ENCODE measurements around the gene LRRC56. TPM values are rescaled to one million over a fixed set of nuclear protein-coding genes. Genes with fewer than 3 reads are reported as not detected.
A peak's percentile ranks its signal among the peaks of the same experiment; 100 is the strongest.

LRRC56 gene
- total and polyA plus RNA-seq, 2 donors from 2014 or later = 1.2 to 7.7 TPM

DNA sequence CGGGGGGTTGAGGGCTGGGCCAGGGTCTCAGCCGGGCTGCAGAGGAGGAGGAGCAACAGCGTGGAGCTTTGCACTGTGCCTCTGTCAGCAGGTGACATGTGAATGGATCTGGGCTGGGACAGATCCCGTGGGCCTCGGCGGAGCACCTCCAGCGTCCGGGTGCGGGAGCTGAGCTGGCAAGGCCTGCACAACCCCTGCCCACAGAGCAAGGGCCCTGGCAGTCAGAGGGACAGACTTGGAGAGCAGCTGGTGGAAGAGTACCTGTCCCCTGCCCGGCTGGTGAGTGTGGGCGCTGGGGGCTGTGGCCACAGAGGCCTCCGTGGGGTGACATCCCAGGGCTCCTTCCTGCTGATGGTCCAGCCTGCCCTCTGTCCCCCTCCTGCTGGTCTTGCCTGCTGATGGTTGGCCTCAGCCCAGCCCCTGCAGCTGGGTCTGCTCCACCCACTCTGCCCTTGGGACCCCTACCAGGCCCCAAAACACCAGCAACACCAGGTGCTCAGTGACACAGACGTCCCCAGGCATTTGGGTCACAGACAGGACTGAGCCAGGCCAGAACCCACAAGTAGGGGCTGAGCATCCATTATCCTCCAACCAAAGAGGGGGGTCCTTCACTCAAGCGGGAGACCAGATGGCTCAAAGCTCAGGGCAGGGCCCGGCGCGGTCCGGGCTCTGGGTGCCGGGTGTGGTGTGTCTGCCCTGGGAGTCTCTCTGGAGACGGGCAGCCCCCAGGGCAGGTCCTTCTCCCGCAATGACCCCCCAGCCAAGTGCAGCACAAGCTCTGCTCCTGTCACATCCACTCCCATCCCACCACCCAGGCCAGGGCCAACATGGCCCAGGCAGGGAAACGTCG, 3.5 kb downstream of the LRRC56 start:
- H3K27me3 ChIP-seq (ENCODE audit: control insufficient read depth, insufficient read depth, low read length) = no peaks in the 10 kb centered on the region
- peaks cover 0 to 14% (median 0%) of the 10 kb centered on the region in 3 donors for H3K4me1 ChIP-seq (ENCODE audit: control insufficient read depth in 2 of 3, insufficient read depth in 2 of 3, low read depth in 1 of 3, low read length in 3 of 3)
- H3K9me3 ChIP-seq (ENCODE audit: control insufficient read depth in 2 of 3, insufficient read depth in 1 of 3, low read length in 3 of 3) = no peaks in the 10 kb centered on the region
- TF ChIP-seq, protein P1, sequence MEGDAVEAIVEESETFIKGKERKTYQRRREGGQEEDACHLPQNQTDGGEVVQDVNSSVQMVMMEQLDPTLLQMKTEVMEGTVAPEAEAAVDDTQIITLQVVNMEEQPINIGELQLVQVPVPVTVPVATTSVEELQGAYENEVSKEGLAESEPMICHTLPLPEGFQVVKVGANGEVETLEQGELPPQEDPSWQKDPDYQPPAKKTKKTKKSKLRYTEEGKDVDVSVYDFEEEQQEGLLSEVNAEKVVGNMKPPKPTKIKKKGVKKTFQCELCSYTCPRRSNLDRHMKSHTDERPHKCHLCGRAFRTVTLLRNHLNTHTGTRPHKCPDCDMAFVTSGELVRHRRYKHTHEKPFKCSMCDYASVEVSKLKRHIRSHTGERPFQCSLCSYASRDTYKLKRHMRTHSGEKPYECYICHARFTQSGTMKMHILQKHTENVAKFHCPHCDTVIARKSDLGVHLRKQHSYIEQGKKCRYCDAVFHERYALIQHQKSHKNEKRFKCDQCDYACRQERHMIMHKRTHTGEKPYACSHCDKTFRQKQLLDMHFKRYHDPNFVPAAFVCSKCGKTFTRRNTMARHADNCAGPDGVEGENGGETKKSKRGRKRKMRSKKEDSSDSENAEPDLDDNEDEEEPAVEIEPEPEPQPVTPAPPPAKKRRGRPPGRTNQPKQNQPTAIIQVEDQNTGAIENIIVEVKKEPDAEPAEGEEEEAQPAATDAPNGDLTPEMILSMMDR (IDR thresholded peaks at IDR 0.05; ENCODE audit: borderline replicate concordance, extremely low read depth, insufficient read depth) = no peak
- intact Hi-C loops (cut with DNase I) = no loop called here
- FAIRE-seq = no peak
- peak in 2 of 5 donors; percentile 45 to 66 for DNase-seq
- no peak overlapping the region for H3K4me3 ChIP-seq (ENCODE audit: low read length in 3 of 3)
- no peak overlapping the region for H3K27ac ChIP-seq (ENCODE audit: low read depth in 2 of 2, low read length in 2 of 2)
- no peak overlapping the region for H3K9ac ChIP-seq (ENCODE audit: low read length in 3 of 3)
- H3K36me3 ChIP-seq (ENCODE audit: control insufficient read depth in 2 of 3, insufficient read depth in 3 of 3, low read length in 3 of 3) = no peaks in the 10 kb centered on the region

DNA sequence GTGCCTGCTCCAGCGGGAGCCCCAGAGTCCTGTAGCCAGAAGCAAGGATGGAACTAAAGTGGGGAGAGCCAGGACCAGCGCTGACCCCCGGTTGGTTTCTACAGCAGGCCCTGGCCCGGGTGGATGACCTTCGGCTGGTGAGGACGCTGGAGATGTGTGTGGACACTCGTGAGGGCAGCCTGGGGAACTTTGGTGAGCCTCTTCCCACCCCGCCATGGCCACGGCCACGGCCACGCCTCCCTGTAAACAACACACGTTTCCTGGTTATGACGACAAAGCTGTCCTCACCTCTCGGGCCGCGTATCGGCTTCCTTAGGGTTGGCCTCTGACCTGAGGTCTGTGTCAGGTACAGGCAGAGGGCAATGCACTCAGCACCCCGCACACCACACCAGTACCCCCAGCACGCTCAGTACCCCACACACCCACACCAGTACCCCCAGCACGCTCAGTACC, 4.1 kb downstream of the LRRC56 start:
- DNase-seq = no peak
- H3K27me3 ChIP-seq (ENCODE audit: control insufficient read depth, insufficient read depth, low read length) = no peaks in the 10 kb centered on the region
- TF ChIP-seq, protein P1 (IDR thresholded peaks at IDR 0.05; ENCODE audit: borderline replicate concordance, extremely low read depth, insufficient read depth) = no peak
- no peak overlapping the region for H3K9ac ChIP-seq (ENCODE audit: low read length in 3 of 3)
- no peak overlapping the region for H3K27ac ChIP-seq (ENCODE audit: low read depth in 2 of 2, low read length in 2 of 2)
- H3K4me3 ChIP-seq (ENCODE audit: low read length in 3 of 3) = no peak overlapping the region
- no peaks in the 10 kb centered on the region for H3K9me3 ChIP-seq (ENCODE audit: control insufficient read depth in 2 of 3, insufficient read depth in 1 of 3, low read length in 3 of 3)
- no peak for FAIRE-seq
- H3K36me3 ChIP-seq (ENCODE audit: control insufficient read depth in 2 of 3, insufficient read depth in 3 of 3, low read length in 3 of 3) = no peaks in the 10 kb centered on the region
- H3K4me1 ChIP-seq (ENCODE audit: control insufficient read depth in 2 of 3, insufficient read depth in 2 of 3, low read depth in 1 of 3, low read length in 3 of 3) = peaks cover 0 to 11% (median 0%) of the 10 kb centered on the region in 3 donors
- intact Hi-C loops (cut with DNase I) = no loop called here

DNA sequence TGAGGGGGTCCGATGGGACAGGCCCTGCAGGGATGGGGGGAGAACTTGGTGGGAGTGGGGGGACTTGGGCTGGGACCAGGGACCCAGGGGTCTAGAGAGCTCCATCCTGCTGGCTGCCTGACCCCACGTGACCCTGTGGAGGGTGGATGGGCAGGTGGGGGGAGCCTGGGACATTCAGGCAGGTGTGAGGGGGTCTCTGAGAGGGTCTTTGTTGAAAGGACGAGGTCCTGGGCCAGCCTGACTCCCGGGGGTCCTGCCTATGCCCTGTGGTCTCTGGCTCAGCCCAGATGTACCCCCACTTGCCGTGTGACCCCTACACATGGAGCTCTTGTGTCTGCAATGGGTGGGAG, 7.5 kb downstream of the LRRC56 start:
- Histone ChIP-seq H3K4me1 (ENCODE audit: control insufficient read depth in 2 of 3, insufficient read depth in 2 of 3, low read depth in 1 of 3, low read length in 3 of 3) (no peaks in the 10 kb centered on the region), H3K9ac (ENCODE audit: low read length in 3 of 3) (no peak overlapping the region), H3K4me3 (ENCODE audit: low read length in 3 of 3) (no peak overlapping the region), H3K27ac (ENCODE audit: low read depth in 2 of 2, low read length in 2 of 2) (no peak overlapping the region), H3K9me3 (ENCODE audit: control insufficient read depth in 2 of 3, insufficient read depth in 1 of 3, low read length in 3 of 3) (no peaks in the 10 kb centered on the region), H3K36me3 (ENCODE audit: control insufficient read depth in 2 of 3, insufficient read depth in 3 of 3, low read length in 3 of 3) (no peaks in the 10 kb centered on the region), H3K27me3 (ENCODE audit: control insufficient read depth, insufficient read depth, low read length) (no peaks in the 10 kb centered on the region)
- TF ChIP-seq, protein P1 (IDR thresholded peaks at IDR 0.05; ENCODE audit: borderline replicate concordance, extremely low read depth, insufficient read depth) = no peak
- FAIRE-seq (no peak), DNase-seq (peak in 1 of 5 donors; percentile 48)
- intact Hi-C loops (cut with DNase I) = no loop called here
